Tibial nerve (tissue), 4 donors: ENCODE data around the gene SYTL3.

ENCODE experiments used
- CTCF ChIP-seq, 5 experiments: fragments of 200-600 bp in 3 of 5; fragments of 450-650 bp in 2 of 5; sonication (generic) in 3 of 5; IDR thresholded peaks; one replicate each; pipeline ENCODE4 v1.5.1; 2016 to 2019; ENCODE audit warnings: antibody characterized with exemption in 5 of 5, mild to moderate bottlenecking in 3 of 5, moderate library complexity in 2 of 5
- EP300 ChIP-seq, 2 donors: sonication (generic); formaldehyde crosslinking; IDR thresholded peaks; one replicate each; pipeline ENCODE4 v1.6.1; 2017; ENCODE audit warnings: antibody characterized with exemption in 2 of 2, mild to moderate bottlenecking in 1 of 2
- POLR2A ChIP-seq, 2 donors: fragments of 450-650 bp; IDR thresholded peaks; one replicate each; pipeline ENCODE4 v1.6.1; 2017; ENCODE audit warnings: antibody characterized with exemption in 2 of 2, mild to moderate bottlenecking in 2 of 2, moderate library complexity in 2 of 2

GRCh38 chr6:158771399-158772152, 121.7 kb downstream of the SYTL3 start:
- TF ChIP-seq POLR2A (IDR thresholded peaks at IDR 0.05) = no peak
- no peak for TF ChIP-seq CTCF (IDR thresholded peaks at IDR 0.05)
- TF ChIP-seq EP300 (IDR thresholded peaks at IDR 0.05) = no peak
